Hematopoietic multipotent progenitor cell treated with erythropoietin and hydrocortisone succinate and interleukin-3 and kit ligand, for 15 days (in vitro differentiated cells): ENCODE measurements around the gene CBX2.
"Not testable (repeated sequence)": the region's sequence is repeated elsewhere in the genome, so short reads cannot be mapped to it uniquely, and the experiment has no call there.

Experiments used
- DNase-seq: peaks from one replicate; pipeline ENCODE4 v3.0.0-alpha.2; 2015; ENCODE audit warnings: low spot score

Gene CBX2

GRCh38 chr17:79769570-79770506 lies 8.1 kb upstream of the CBX2 start:
- no peak for DNase-seq

DNA sequence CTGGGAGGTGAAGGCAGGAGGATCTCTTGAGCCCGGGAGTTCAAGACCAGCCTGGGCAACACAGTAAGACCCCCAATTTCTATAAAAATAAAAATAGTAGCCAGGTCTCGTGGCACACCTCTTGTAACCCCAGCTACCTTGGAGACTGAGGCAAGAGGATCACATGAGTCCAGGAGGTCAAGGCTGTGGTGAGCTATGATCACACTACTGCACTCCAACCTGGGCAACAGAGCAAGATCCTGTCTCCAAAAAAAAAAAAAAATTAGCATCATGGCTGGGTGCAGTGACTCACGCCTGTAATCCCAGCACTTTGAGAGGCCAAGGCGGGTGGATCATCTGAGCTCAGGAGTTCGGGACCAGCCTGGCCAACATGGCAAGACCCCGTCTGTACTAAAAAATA lies 6.7 kb upstream of the CBX2 start:
- DNase-seq = no peak

DNA sequence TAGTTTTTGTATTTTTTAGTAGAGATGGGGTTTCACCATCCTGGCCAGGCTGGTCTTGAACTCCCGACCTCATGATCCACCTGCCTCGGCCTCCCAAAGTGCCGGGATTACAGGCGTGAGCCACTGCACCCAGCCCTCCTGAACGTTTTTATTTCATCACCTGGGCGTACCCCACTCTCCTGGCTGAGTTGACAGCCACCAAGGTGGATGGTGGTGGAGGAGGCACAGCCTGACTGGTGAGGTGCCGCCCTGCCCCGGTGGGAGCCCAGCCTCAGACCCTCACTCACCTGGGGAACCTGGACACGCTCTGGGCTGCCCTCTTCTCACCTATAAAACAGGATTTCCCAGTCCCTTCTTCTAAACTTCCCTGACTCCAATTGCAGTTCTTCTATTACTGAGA lies 5.2 kb upstream of the CBX2 start:
- DNase-seq = not testable (repeated sequence)

- no peak for DNase-seq
Observed at GRCh38 chr17:79774561-79774975, 3.4 kb upstream of the CBX2 start.

- DNase-seq = no peak
Observed at GRCh38 chr17:79775632-79776031, 2.3 kb upstream of the CBX2 start.

GRCh38 chr17:79776376-79777119 lies 1.4 kb upstream of the CBX2 start:
- DNase-seq = no peak

DNA sequence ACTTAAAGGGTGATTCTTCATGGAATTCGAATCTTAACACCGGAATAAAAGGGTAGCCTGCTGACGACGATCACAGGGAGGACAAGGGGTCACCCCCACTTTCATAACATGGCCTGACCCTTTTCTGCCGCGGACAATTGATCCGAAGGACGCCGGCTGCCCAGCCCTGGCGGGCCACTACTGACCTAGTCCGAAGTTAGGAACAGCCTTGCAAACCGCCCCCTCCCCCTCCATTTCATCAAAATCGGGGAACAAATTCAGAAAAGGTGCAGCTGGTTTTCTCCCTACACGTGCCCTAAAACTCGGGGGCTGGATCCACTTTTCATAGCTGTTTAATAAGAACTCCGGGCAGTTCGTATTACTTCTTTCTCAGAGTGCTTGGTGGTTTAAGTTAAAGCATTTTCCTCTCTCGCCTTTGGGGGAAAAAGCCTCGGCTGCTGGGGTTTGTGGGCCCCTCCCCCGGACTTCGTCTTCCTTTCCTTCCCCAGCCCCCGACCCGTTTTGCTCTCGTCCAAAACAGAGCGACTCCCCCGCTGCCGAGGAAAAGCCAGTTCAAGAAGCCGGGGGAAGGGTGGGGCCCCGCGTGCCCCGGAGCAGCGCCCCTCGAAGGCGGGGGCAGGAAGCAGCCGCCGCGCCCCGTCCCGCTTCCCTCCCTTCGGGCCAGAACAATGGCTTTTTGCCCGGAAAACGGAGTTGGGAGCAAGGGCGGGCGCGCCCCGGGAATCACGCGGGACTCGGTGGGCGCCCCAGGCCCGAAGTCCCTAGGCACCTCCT lies 641 bp upstream of the CBX2 start:
- peak; percentile 25 for DNase-seq

DNA sequence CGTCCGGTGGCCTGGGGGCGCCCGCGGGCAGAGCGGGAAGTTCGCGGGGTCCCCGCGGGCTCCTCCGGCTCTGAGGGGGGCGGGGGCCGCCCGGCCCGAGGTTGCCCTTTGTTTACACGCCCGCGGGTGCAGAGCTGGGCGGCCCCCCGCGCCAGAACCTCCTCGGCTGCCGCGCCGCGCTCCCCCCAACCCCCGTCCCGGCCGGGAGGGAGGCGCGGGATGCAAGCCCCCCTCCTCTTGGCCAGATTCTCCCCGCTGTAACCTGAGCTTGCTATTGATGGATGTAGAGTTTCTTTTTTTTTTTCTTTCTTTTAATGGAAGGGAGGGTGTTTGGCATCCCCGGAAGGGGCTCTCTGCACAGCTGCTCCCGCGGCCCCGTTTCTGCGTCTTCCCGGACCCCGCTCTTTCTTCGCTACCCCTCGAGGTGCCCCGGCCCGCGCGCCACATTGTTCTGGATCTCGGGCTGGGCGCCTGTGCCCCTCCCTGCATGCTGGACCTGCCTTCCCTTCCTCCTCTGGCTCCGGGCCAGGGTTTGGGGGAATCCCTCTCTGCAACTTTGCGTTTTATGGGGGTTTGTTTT lies 646 bp downstream of the CBX2 start:
- DNase-seq = no peak

DNA sequence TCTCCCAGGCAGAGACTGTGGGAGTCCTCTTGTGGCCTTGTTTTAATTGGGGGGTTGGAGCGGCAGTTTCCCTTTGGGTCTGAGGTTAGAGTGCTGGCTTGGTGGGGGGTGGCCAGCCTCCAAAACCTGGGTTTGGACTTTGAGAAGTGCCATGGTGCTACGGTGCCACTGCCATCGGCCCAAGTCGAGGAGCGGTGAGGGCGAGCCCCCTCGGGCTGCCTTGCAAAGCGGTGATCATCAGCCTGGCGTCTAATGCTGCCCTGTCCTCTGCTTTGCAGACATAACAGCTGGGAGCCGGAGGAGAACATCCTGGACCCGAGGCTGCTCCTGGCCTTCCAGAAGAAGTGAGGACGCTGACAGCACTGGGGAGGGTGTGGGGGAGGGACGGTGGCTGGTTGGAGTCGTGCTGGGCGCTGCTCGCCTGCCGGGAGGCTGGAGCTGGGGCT lies 1.2 kb downstream of the CBX2 start:
- no peak for DNase-seq

DNA sequence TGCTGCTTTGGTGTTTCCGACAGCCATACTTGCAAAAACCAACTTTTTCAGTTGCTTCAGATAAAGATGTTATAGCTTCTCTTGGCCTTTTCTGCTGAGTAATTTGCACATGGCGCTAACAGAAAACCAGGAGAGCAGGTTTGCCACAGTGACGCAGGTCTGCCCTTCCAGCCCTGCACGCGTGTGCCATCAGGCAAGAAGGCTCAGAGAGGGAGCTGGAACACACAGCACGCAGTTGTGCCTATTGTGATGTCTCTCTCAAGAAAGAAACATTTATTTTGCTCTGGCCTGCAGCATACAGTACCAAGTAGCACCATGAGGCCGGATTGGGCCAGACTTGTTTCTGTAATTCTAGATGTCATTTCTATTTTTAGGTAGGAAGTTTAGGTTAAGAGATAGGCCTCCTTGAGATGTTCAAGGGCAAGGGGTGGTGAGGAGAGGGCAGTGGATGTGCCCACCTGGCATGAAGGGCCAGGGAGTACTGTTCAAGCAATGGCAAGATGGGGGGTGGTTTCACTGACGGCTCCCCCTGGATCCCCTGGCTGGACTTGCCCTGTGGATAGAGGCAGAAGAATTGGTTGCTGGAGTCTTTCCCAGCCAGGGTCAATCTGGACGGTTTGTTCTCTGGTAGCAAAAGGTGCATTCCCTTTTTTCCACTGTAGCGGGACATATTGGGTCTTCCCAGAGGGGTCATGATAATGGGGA lies 1.9 kb downstream of the CBX2 start:
- DNase-seq = no peak

DNA sequence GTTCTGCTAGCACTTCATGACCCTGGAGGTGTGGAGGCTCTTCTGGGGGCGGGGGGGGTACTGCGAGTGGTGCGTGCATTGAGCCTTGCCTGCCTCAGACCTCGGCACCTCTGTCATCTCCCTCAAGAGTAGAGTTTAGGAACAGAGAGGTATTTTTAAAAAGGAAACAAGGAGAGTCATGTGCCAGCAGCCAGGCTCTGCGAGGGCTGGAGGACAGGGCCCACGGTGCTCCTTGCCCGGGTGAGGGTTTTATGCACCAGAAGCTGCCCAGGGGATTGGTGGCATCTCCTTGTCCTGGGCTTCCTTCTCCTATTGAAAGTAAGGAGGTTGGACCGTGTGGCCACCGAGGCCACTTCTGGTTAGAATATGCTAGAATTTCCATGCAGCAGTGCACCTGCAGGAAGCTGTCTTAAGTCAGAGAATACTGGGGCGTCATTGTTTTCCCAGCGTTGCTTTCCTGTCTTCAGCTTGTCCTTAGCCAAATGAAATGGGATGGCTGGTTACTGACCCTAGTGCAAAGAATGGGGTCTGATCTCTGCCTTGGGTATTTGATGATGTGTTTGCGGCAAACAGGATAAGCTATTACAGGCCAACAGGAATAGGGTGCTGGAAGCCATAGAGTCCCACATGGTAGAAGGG lies 3.2 kb downstream of the CBX2 start:
- no peak for DNase-seq

DNA sequence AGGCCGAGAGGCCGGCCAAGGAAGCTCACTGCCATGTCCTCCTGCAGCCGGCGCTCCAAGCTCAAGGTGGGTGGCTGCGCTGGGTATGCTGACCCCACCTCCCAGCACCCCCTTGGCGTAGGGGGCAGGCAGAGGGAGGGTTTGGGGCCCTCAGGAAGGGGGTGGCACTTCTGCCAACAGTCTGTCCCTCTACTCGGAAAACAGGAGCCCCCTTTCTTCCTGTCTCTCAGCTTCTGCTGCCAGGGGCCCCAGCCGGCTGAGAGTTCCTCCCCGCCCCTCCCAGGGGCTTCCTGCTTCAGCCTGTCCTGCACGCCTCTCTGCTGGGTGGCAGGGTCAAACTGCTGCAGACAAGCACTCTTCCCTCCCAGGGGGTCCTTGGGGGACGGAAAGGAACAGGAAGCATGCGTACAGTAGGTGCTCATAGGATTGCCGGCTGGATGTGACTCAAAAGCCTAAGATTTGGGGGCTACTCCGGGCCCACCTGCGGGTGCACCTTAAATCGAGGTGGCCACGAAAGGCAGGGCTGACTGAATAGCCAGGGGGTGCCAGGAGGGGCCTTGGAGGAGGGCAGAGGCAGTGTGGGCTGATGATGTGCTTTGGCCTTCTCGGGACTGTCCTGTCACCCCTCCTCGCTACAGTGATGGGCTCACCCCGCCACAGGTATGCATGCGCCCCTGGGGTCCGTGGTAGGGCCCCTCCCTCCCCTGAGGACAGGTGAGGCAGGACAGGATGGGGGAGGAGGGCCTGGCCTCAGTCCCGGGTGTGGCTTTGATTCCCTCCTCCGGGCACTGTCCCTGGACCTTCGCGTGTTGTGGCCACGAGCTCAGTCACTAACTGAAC lies 4.0 kb downstream of the CBX2 start:
- DNase-seq = no peak

DNA sequence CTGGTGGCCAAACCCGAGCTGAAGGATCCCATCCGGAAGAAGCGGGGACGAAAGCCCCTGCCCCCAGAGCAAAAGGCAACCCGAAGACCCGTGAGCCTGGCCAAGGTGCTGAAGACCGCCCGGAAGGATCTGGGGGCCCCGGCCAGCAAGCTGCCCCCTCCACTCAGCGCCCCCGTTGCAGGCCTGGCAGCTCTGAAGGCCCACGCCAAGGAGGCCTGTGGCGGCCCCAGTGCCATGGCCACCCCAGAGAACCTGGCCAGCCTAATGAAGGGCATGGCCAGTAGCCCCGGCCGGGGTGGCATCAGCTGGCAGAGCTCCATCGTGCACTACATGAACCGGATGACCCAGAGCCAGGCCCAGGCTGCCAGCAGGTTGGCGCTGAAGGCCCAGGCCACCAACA lies 5.9 kb downstream of the CBX2 start:
- DNase-seq = no peak

GRCh38 chr17:79784353-79785016 lies 6.5 kb downstream of the CBX2 start:
- no peak for DNase-seq

DNA sequence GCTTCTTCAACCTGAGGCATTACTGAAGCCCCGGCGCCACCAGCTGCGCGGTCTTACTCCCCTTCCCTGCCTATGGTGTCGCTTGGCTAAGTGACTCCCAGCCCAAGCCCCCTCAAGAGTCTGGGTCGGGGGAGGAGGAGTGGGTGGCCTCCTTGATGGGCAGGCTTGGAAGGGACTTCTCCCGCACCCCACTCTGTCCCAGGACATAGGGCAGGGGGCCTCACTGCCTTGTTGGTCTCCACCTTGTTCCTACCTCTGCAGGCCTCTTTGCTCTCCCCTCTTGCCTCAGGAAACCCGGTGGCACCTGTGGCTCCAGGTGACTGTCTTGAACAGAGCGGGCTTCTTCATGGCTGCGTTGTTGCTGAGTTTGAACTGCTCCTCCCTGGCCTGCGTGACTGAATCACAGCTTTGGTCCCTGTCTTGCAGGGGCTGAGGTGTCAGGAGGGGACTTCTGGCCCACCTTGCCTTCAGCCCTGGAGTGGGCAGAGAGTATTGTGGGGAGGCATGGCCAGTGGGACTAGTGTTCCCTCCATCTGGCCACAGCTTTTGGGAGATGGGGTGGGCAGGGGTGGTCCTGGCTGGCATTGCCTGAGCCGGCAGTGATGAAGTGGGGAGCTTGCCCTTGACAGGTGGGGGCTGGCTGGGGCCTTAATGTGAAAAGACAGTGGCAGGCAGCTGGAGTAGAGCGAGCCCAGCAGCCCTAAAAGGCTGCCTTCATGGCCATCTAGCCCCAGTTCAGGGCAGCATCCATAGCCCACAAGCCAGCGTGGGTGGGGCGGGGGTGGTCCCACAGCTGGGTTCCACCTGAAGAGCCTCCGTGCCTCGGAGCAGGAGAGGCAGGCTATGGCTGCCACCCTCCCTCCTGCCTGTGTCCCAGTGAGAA lies 7.3 kb downstream of the CBX2 start:
- no peak for DNase-seq

GRCh38 chr17:79785900-79786810 lies 8.2 kb downstream of the CBX2 start:
- no peak for DNase-seq

- no peak for DNase-seq
Observed at GRCh38 chr17:79786930-79787643, 9.1 kb downstream of the CBX2 start.
